Activated T-helper 2 cell treated with anti-CD3 and anti-CD28 coated beads, Interferon-gamma antibody, Interleukin-2, Interleukin-4, amounts not matched to agents 10 μg/mL and 5 μg/mL and 100 μg/mL, durations not matched to agents 14 hours and 24 hours and 36 hours (primary cell): ENCODE data around the gene PRDM1. TPM values are rescaled to one million over a fixed set of nuclear protein-coding genes. Genes with fewer than 3 reads are reported as not detected.

ENCODE experiments used
- DNase-seq: peaks from one replicate; pipeline ENCODE4 v3.0.0; 2021; ENCODE audit warnings: low spot score
- H3K27ac Mint-ChIP-seq: one replicate; pipeline ENCODE4 v1.8.0; 2021; ENCODE audit warnings: mixed read lengths
- H3K27me3 Mint-ChIP-seq: one replicate; pipeline ENCODE4 v1.8.0; 2021; ENCODE audit warnings: low read depth, mixed read lengths
- H3K36me3 Mint-ChIP-seq: one replicate; pipeline ENCODE4 v1.8.0; 2021; ENCODE audit warnings: low read depth, mixed read lengths
- H3K4me1 Mint-ChIP-seq: one replicate; pipeline ENCODE4 v1.8.0; 2021; ENCODE audit warnings: low read depth, mixed read lengths
- H3K4me3 Mint-ChIP-seq: one replicate; pipeline ENCODE4 v1.8.0; 2021; ENCODE audit warnings: low read depth, mild to moderate bottlenecking, moderate library complexity, mixed read lengths
- H3K9me3 Mint-ChIP-seq: one replicate; pipeline ENCODE4 v1.8.0; 2021; ENCODE audit warnings: mixed read lengths
- intact Hi-C: fragments of 100-400 bp; cut with micrococcal nuclease; formaldehyde crosslinking; loops from one replicate; pipeline ENCODE4 v1.15.1; 2023
- total RNA-seq: library from RNA; stranded (reverse); gene quantifications from 2 replicates; pipeline ENCODE4 v1.2.3, GENCODE V29; 2022

Gene PRDM1
- 49.1 and 52.3 TPM in 2 replicates for total RNA-seq

GRCh38 chr6:106085984-106086813, at the start of gene PRDM1:
Gene PRDM1 (plus strand): TSS chr6:106086336. CDS start chr6:106086554, 218 bp downstream.
- H3K4me1 Mint-ChIP-seq = peaks cover 76% of the 10 kb centered on the region

DNA sequence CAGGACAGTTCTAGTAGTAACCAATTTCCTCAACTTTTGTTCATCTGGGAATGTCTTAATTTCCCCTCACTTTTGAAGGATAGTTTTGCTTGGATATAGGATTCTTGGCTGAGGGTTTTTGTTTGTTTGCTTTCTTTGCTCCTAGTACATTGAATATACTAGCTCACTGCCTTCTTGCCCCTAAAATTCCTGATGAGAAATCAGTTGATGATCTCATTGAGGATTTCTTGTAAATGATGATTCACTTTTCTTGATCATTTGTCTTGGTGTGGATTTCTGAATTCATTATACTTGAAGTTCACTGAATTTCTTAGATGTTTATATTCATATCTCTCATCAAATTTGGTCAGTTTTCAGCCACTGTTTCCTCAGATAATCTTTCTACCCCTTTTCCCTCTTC, 49.1 kb upstream of the PRDM1 start:
- Mint-ChIP-seq H3K4me3 (no peak overlapping the region), H3K9me3 (peaks cover 45% of the 10 kb centered on the region), H3K27ac (peak overlapping the region; percentile 48), H3K27me3 (no peaks in the 10 kb centered on the region), H3K36me3 (peaks cover 24% of the 10 kb centered on the region), H3K4me1 (peaks cover 23% of the 10 kb centered on the region)
- intact Hi-C loops = no loop called here
- no peak for DNase-seq

More at GRCh38 chr6:106085984-106086813, at the start of gene PRDM1:
- H3K36me3 Mint-ChIP-seq = peaks cover 43% of the 10 kb centered on the region
- intact Hi-C loops = loop anchor here (1.0 to 5.0 kb wide), 7 partner anchors 12 to 654 kb away; no protein-coding TSS in a partner anchor
- DNase-seq = peak; percentile 78
- peak within 1 kb of the TSS; percentile 89 for H3K4me3 Mint-ChIP-seq
- H3K27me3 Mint-ChIP-seq = peaks cover 5% of the 10 kb centered on the region
- no peaks in the 10 kb centered on the region for H3K9me3 Mint-ChIP-seq
- H3K27ac Mint-ChIP-seq = peak within 1 kb of the TSS; percentile 64

- intact Hi-C loops = no loop called here
- H3K27ac Mint-ChIP-seq = no peak overlapping the region
- peaks cover 34% of the 10 kb centered on the region for H3K9me3 Mint-ChIP-seq
- no peak overlapping the region for H3K4me3 Mint-ChIP-seq
- H3K27me3 Mint-ChIP-seq = no peaks in the 10 kb centered on the region
- peaks cover 23% of the 10 kb centered on the region for H3K36me3 Mint-ChIP-seq
- H3K4me1 Mint-ChIP-seq = peaks cover 18% of the 10 kb centered on the region
- DNase-seq = no peak
Observed at GRCh38 chr6:106039897-106040592, 46.1 kb upstream of the PRDM1 start.

- no peak overlapping the region for H3K4me3 Mint-ChIP-seq
- H3K27ac Mint-ChIP-seq = no peak overlapping the region
- H3K4me1 Mint-ChIP-seq = peaks cover 9% of the 10 kb centered on the region
- DNase-seq = no peak
- no peaks in the 10 kb centered on the region for H3K36me3 Mint-ChIP-seq
- intact Hi-C loops = no loop called here
- H3K27me3 Mint-ChIP-seq = peaks cover 1% of the 10 kb centered on the region
- H3K9me3 Mint-ChIP-seq = peaks cover 2% of the 10 kb centered on the region
Observed at GRCh38 chr6:106044151-106044550, 42.0 kb upstream of the PRDM1 start.

DNA sequence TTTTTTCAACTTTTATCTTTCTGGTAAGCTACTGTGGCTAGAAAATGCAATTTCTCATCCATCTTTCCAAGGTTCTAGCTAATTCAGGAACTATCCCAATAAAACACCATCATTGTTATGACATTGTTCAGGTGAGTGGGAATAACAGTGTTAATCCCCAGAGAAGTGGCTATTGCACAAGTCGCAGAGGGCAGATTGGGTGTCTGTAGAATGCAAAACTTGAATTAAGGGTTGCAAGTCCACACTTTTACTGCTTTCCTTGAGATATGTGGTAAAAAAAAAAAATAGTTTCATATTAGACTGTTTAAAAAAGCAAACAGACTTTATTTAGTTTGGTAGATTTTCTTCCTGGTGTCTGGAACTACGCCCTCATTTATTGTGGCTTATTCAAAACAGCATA, 41.1 kb upstream of the PRDM1 start:
- no peak for DNase-seq
- intact Hi-C loops = no loop called here
- Mint-ChIP-seq H3K27me3 (peaks cover 1% of the 10 kb centered on the region), H3K4me1 (peaks cover 9% of the 10 kb centered on the region), H3K4me3 (no peak overlapping the region), H3K27ac (no peak overlapping the region), H3K36me3 (no peaks in the 10 kb centered on the region), H3K9me3 (no peaks in the 10 kb centered on the region)

GRCh38 chr6:106046116-106046853, 39.9 kb upstream of the PRDM1 start:
- Mint-ChIP-seq H3K36me3 (no peaks in the 10 kb centered on the region), H3K4me1 (peaks cover 12% of the 10 kb centered on the region), H3K27ac (no peak overlapping the region), H3K4me3 (no peak overlapping the region), H3K9me3 (no peaks in the 10 kb centered on the region), H3K27me3 (peaks cover 1% of the 10 kb centered on the region)
- intact Hi-C loops = no loop called here
- no peak for DNase-seq

GRCh38 chr6:106046854-106047200, 39.3 kb upstream of the PRDM1 start:
- intact Hi-C loops = no loop called here
- H3K27me3 Mint-ChIP-seq = peaks cover 1% of the 10 kb centered on the region
- H3K4me3 Mint-ChIP-seq = no peak overlapping the region
- no peak for DNase-seq
- H3K27ac Mint-ChIP-seq = no peak overlapping the region
- H3K4me1 Mint-ChIP-seq = peaks cover 12% of the 10 kb centered on the region
- H3K9me3 Mint-ChIP-seq = no peaks in the 10 kb centered on the region
- H3K36me3 Mint-ChIP-seq = no peaks in the 10 kb centered on the region

- Mint-ChIP-seq H3K4me3 (no peak overlapping the region), H3K9me3 (no peaks in the 10 kb centered on the region), H3K27me3 (peaks cover 1% of the 10 kb centered on the region), H3K36me3 (no peaks in the 10 kb centered on the region), H3K4me1 (peaks cover 12% of the 10 kb centered on the region), H3K27ac (no peak overlapping the region)
- intact Hi-C loops = no loop called here
- no peak for DNase-seq
Observed at GRCh38 chr6:106048336-106048735, 37.8 kb upstream of the PRDM1 start.

DNA sequence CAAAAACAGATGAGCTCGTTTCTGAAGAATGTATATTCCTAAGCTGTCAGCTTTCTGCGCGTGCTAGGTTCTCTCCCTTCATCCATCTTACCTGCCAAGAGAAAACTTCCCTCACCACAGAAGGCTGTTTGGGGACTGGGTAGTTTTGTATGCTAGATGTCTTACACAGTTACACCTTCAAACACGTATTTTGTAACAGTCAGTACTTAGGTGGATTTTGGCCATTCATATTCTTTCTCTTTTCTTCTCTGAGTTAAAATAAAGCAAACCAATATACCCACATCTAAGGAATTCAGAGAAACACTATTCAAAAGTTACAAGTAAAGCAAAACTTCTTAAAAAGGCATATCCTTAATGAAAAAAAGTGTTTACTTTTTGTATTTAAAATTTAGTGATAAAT, 35.6 kb upstream of the PRDM1 start:
- no peaks in the 10 kb centered on the region for H3K36me3 Mint-ChIP-seq
- intact Hi-C loops = loop anchor here (10.0 kb wide), 1 partner anchor 46 kb away; no protein-coding TSS in a partner anchor
- H3K27me3 Mint-ChIP-seq = peaks cover 5% of the 10 kb centered on the region
- H3K4me3 Mint-ChIP-seq = no peak overlapping the region
- H3K27ac Mint-ChIP-seq = no peak overlapping the region
- no peaks in the 10 kb centered on the region for H3K9me3 Mint-ChIP-seq
- peaks cover 14% of the 10 kb centered on the region for H3K4me1 Mint-ChIP-seq
- no peak for DNase-seq

- intact Hi-C loops = loop anchor here (10.0 kb wide), 1 partner anchor 46 kb away; no protein-coding TSS in a partner anchor
- Mint-ChIP-seq H3K4me3 (no peak overlapping the region), H3K4me1 (peaks cover 13% of the 10 kb centered on the region), H3K27me3 (peaks cover 4% of the 10 kb centered on the region), H3K36me3 (no peaks in the 10 kb centered on the region), H3K27ac (no peak overlapping the region), H3K9me3 (no peaks in the 10 kb centered on the region)
- no peak for DNase-seq
Observed at GRCh38 chr6:106051226-106051625, 34.9 kb upstream of the PRDM1 start.

DNA sequence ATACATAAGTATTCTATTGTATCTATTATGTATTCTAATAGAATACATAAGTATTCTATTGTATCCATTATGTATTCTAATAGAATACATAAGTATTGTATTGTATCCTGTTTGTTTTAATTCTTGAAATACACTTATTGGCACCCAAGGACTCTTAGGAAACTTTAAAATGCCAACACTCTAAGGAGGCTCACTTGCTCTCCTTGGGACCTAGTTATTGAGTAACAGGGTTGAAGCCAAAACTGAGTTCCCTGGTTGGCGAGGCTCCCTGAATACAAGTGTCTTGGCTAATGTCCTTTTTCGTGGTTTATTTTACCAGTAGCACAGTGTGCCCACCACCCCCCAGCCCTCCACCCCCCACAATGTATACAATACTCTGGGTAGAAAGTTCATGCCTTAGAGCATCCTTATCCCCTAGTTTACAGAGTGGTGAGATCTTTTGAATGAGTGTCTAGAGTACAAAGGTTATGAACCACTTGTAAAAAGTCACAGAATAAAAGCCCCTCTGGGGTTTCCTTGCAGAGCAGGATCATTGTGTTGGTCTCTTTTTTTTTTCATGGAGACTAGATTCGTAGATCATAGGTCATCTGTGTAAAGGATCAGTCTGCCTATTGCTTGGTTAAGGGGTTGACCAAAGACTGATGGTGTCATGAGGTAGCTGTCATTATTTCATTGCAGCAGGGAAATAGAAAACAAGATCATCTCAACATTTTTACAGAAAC, 32.5 kb upstream of the PRDM1 start:
- Mint-ChIP-seq H3K36me3 (no peaks in the 10 kb centered on the region), H3K4me3 (no peak overlapping the region), H3K27me3 (peaks cover 4% of the 10 kb centered on the region), H3K27ac (no peak overlapping the region), H3K4me1 (peaks cover 18% of the 10 kb centered on the region), H3K9me3 (no peaks in the 10 kb centered on the region)
- intact Hi-C loops = loop anchor here (10.0 kb wide), 1 partner anchor 49 kb away; no protein-coding TSS in a partner anchor
- no peak for DNase-seq

DNA sequence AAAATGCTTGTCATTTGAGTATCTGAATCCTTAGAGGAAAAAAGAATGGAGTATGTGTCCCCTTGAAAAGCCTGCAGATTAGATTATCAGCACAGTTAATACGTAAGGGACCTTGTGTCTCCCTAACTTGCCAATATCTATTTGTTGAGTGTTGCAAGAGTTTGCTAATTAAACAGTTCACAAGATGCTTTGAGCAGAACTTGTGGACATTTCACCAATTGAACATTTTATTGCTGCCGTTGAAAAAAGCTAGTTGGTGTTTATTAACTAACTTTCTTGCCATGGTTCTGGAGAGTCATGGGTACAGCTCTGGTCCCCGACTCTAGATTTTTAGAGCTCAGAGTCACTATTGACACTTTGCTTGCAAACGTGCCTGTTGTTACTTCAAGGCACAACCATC, 30.6 kb upstream of the PRDM1 start:
- Mint-ChIP-seq H3K4me3 (no peak overlapping the region), H3K27ac (no peak overlapping the region), H3K9me3 (no peaks in the 10 kb centered on the region), H3K4me1 (peaks cover 16% of the 10 kb centered on the region), H3K27me3 (peaks cover 4% of the 10 kb centered on the region), H3K36me3 (no peaks in the 10 kb centered on the region)
- no peak for DNase-seq
- intact Hi-C loops = loop anchor here (10.0 kb wide), 1 partner anchor 51 kb away; no protein-coding TSS in a partner anchor
